ENCODE measurements around the gene WWC1.
A peak's percentile ranks its signal among the peaks of the same experiment; 100 is the strongest.

WWC1 gene

GRCh38 chr5:168288349-168289245, 2.8 kb upstream of the WWC1 start:
- Histone ChIP-seq H3K27me3 (peaks cover 29% of the 10 kb centered on the region), H3K4me3 (ENCODE audit: low read depth, low read length) (no peak overlapping the region), H3K4me1 (no peaks in the 10 kb centered on the region), H3K9me3 (no peaks in the 10 kb centered on the region), H3K36me3 (no peaks in the 10 kb centered on the region)
- no peak for DNase-seq
- TF ChIP-seq CTCF (IDR thresholded peaks at IDR 0.05; ENCODE audit: low read depth, low read length) = no peak

- H3K9me3 ChIP-seq = no peaks in the 10 kb centered on the region
- H3K4me3 ChIP-seq (ENCODE audit: low read depth, low read length) = no peak overlapping the region
- H3K36me3 ChIP-seq = no peaks in the 10 kb centered on the region
- no peak for DNase-seq
- TF ChIP-seq CTCF (IDR thresholded peaks at IDR 0.05; ENCODE audit: low read depth, low read length) = no peak
- H3K27me3 ChIP-seq = peaks cover 27% of the 10 kb centered on the region
- no peaks in the 10 kb centered on the region for H3K4me1 ChIP-seq
Observed at GRCh38 chr5:168290902-168291341, 523 bp upstream of the WWC1 start.

- H3K4me1 ChIP-seq = no peaks in the 10 kb centered on the region
- DNase-seq = peak; percentile 34
- H3K36me3 ChIP-seq = no peaks in the 10 kb centered on the region
- H3K27me3 ChIP-seq = peaks cover 27% of the 10 kb centered on the region
- H3K9me3 ChIP-seq = no peaks in the 10 kb centered on the region
- 0 out of 2 replicates have a peak overlapping the region, but pooled peaks have one; percentile 6 for H3K4me3 ChIP-seq (ENCODE audit: low read depth, low read length)
- no peak for TF ChIP-seq CTCF (IDR thresholded peaks at IDR 0.05; ENCODE audit: low read depth, low read length)
Observed at GRCh38 chr5:168291964-168292785, 730 bp downstream of the WWC1 start.

- peaks cover 27% of the 10 kb centered on the region for H3K27me3 ChIP-seq
- no peak for DNase-seq
- H3K4me1 ChIP-seq = no peaks in the 10 kb centered on the region
- TF ChIP-seq CTCF (IDR thresholded peaks at IDR 0.05; ENCODE audit: low read depth, low read length) = no peak
- H3K4me3 ChIP-seq (ENCODE audit: low read depth, low read length) = no peak overlapping the region
- no peaks in the 10 kb centered on the region for H3K36me3 ChIP-seq
- H3K9me3 ChIP-seq = no peaks in the 10 kb centered on the region
Observed at GRCh38 chr5:168292786-168293696, 1.6 kb downstream of the WWC1 start.

GRCh38 chr5:168295574-168296201, 4.2 kb downstream of the WWC1 start:
- H3K9me3 ChIP-seq = no peaks in the 10 kb centered on the region
- no peak for DNase-seq
- no peaks in the 10 kb centered on the region for H3K36me3 ChIP-seq
- H3K4me1 ChIP-seq = no peaks in the 10 kb centered on the region
- no peak overlapping the region for H3K4me3 ChIP-seq (ENCODE audit: low read depth, low read length)
- peaks cover 27% of the 10 kb centered on the region for H3K27me3 ChIP-seq
- TF ChIP-seq CTCF (IDR thresholded peaks at IDR 0.05; ENCODE audit: low read depth, low read length) = no peak

Data from BE2C (cell line).